ENCODE measurements around the gene RWDD3.

The RWDD3 gene

GRCh38 chr1:95197616-95198252, 36.3 kb upstream of the RWDD3 start:
- Histone ChIP-seq H3K36me3 (ENCODE audit: control insufficient read depth in 2 of 2, insufficient read depth in 1 of 2, low read length in 2 of 2) (no peaks in the 10 kb centered on the region; a peak in 1 of 3 replicates), H3K4me1 (ENCODE audit: control insufficient read depth, insufficient read depth, low read length) (peaks cover 7% of the 10 kb centered on the region), H3K4me3 (ENCODE audit: low read depth, low read length) (no peak overlapping the region), H3K9me3 (ENCODE audit: control insufficient read depth, insufficient read depth, low read depth, low read length) (no peaks in the 10 kb centered on the region), H3K27ac (ENCODE audit: extremely low read depth, low read depth, low read length) (no peak overlapping the region)
- ChIA-PET POLR2A (interaction anchor here (0.7 to 1.8 kb wide), 2 partner anchors 36 to 80 kb away, joined by 4 to 6 read pairs; partner anchors contain the start of genes RWDD3 and TLCD4), CTCF (interaction anchor here (0.6 to 2.1 kb wide), 6 partner anchors 9 to 211 kb away, joined by 3 to 4 read pairs (median 3); partner anchors contain the start of gene RWDD3)
- TF ChIP-seq ZSCAN30 (tag by site-specific recombination; IDR thresholded peaks at IDR 0.05), result no peak
- TF ChIP-seq ZNF155 (tag by site-specific recombination; IDR thresholded peaks at IDR 0.05), result no peak
- no peak for TF ChIP-seq BCL6B (tag by site-specific recombination; IDR thresholded peaks at IDR 0.05)
- no peak for TF ChIP-seq ZNF394 (tag by site-specific recombination; IDR thresholded peaks at IDR 0.05; ENCODE audit: borderline replicate concordance)
- peak; percentile 19; the same call in 1 of the 2 replicates for TF ChIP-seq ZNF366 (tag by site-specific recombination; conservative IDR thresholded peaks at IDR 0.05)
- no peak for TF ChIP-seq ZBTB26 (tag by site-specific recombination; optimal IDR thresholded peaks at IDR 0.05)
- 0 out of 2 replicates have a peak, but pooled peaks have one; percentile 13 for TF ChIP-seq SP7 (tag by site-specific recombination; IDR thresholded peaks at IDR 0.05)
- TF ChIP-seq ZNF501 (tag by site-specific recombination; IDR thresholded peaks at IDR 0.05), result no peak
- no peak for TF ChIP-seq ZNF777 (tag by site-specific recombination; IDR thresholded peaks at IDR 0.05; ENCODE audit: borderline replicate concordance)
- TF ChIP-seq ZBTB6 (tag by site-specific recombination; IDR thresholded peaks at IDR 0.05), result no peak
- peak; percentile 44; the same call in 1 of the 2 replicates for TF ChIP-seq ZBTB17 (tag by site-specific recombination; IDR thresholded peaks at IDR 0.05)
- peak; percentile 68 for TF ChIP-seq PRDM6 (tag by site-specific recombination; IDR thresholded peaks at IDR 0.05)
- TF ChIP-seq PBX3 (CRISPR knock-in tag; IDR thresholded peaks at IDR 0.05), result no peak
- no peak for TF ChIP-seq ZNF48 (tag by site-specific recombination; IDR thresholded peaks at IDR 0.05)
- TF ChIP-seq SCRT1 (tag by site-specific recombination; IDR thresholded peaks at IDR 0.05; ENCODE audit: borderline replicate concordance), result no peak
- no peak for TF ChIP-seq ZNF791 (tag by site-specific recombination; IDR thresholded peaks at IDR 0.05)
- no peak for TF ChIP-seq ZNF658 (tag by site-specific recombination; IDR thresholded peaks at IDR 0.05)
- no peak for TF ChIP-seq ZNF449 (tag by site-specific recombination; IDR thresholded peaks at IDR 0.05)
- TF ChIP-seq PRDM4 (tag by site-specific recombination; IDR thresholded peaks at IDR 0.05), result no peak
- no peak for TF ChIP-seq ZNF488 (tag by site-specific recombination; IDR thresholded peaks at IDR 0.05)
- TF ChIP-seq ZNF560 (tag by site-specific recombination; IDR thresholded peaks at IDR 0.05; ENCODE audit: borderline replicate concordance), result no peak
- no peak for TF ChIP-seq HOXC10 (CRISPR knock-in tag; IDR thresholded peaks at IDR 0.05)
